HG03571 (cell line): ENCODE data around the gene DDX39A.
"Not testable (repeated sequence)": the region's sequence is repeated elsewhere in the genome, so short reads cannot be mapped to it uniquely, and the experiment has no call there.

Experiments
- ATAC-seq: cut with Tn5 transposase; IDR thresholded peaks from one replicate; pipeline ENCODE4 v1.9.1; 2021; ENCODE audit not compliant: unreplicated experiment

DDX39A gene

DNA sequence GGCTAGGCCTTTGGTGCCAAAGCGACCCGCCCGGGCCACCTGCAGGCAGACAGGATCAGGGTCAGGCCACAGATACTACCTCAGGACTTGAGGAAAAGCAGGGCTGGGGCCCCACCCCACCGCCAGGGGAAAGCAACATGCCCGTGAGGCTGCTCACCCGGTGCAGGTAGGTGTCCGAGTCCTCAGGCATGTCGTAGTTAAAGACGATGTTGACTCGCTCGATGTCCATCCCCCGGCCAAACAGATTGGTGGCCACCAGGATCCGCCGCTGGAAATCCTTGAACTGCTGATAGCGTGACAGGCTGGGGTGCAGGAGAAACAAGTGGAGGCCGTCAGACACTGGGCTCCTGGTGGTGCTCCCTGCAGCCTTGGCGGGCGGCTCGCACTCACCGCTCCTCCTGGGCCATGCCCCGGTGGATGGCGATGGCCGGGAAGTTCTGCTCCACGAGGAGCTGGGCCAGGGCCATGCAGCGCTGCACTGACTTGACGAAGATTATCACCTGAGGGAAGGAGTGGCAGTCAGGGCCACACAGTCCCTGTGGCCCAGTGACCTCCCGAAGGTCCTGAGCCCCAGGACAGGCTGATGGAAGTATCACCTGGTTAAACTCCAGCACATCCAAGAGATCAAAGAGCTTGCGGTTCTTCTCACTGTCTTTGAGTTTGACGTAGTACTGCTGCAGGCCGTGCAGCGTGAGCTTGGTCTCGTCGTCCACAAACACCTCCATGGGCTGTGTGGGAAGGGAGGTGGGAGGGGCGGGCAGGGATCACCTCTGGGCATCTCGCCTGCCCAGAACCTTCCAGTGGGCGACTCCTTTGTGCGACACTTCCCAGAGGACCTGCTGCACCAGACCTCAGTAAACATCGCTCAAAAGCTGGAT, 9.8 kb downstream of the DDX39A start:
- ATAC-seq = no peak

DNA sequence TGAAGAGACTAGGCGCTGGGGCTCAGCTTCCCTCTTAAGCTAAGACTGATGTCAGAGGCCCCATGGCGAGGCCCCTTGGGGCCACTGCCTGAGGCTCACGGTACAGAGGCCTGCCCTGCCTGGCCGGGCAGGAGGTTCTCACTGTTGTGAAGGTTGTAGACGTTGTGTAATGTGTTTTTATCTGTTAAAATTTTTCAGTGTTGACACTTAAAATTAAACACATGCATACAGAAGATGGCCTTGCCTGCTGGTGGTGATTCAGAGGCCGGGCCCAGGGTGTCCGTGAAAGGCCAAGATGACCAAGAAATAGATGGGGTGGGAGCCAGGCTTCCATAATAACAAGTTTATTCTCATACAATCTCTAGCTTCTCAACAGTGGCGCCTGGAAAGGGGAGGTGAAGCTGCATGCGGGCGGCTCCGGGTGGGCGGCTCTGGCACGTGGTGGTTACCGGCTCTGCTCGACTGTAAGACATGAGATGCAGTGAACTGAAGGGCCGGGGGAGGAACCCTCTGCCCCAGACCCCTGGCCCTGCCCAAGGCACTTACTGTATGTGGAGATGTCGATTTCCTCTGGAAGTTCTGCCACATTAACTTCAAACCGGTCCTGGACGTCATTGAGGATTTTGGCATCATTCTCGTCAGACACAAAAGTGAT, 10.5 kb downstream of the DDX39A start:
- no peak for ATAC-seq

DNA sequence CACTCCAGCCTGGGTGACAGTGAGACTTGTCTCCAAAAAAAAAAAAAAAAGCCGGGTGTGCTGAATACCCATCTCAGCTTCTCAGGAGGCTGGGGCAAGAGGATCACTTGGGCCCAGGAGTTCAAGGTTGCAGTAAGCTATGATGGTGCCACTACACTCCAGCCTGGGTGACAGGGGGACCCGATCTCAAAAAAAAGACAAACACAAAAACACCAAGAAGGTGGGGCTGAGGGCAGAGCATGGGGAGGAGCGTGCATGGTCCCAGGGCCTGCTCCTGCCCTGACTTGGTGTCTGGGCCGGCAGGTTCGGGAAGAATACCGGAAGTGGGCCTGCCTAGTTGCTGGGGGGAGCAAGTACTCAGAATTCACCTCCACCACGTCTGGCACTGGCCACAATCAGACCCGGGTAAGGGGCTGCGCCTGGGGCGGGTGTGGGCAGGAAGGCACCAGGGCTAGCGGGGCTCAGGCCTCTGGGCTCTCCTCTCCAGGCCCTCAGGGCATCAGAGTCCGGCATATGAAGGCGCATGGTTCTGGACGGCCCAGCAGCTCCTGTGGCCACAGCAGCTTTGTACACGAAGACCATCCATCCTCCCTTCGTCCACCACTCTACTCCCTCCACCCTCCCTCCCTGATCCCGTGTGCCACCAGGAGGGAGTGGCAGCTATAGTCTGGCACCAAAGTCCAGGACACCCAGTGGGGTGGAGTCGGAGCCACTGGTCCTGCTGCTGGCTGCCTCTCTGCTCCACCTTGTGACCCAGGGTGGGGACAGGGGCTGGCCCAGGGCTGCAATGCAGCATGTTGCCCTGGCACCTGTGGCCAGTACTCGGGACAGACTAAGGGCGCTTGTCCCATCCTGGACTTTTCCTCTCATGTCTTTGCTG, 11.3 kb downstream of the DDX39A start:
- no peak for ATAC-seq

DNA sequence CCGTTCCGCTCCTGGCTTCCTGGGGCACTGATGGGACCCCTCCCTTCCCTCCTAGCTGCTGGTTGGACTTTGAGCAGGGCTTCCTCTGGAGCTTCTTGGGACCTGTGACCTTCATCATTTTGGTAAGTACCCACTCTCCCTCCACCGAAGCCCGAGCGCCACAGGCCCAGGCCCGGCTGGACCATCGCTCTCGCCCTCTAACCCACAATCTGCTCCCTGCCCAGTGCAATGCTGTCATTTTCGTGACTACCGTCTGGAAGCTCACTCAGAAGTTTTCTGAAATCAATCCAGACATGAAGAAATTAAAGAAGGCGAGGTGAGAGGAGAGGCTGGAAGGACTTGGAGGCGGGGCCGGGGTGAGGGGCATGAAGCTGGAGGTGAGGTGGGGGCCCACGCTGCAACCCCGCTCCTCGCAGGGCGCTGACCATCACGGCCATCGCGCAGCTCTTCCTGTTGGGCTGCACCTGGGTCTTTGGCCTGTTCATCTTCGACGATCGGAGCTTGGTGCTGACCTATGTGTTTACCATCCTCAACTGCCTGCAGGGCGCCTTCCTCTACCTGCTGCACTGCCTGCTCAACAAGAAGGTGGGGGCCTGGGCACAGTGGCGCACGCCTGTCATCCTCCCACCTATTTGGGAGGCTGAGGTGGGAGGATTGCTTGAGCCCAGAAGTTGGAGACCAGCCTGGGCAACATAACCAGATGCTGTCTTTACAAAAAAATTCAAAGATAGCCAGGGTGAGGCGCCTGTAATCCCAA, 12.3 kb downstream of the DDX39A start:
- no peak for ATAC-seq

DNA sequence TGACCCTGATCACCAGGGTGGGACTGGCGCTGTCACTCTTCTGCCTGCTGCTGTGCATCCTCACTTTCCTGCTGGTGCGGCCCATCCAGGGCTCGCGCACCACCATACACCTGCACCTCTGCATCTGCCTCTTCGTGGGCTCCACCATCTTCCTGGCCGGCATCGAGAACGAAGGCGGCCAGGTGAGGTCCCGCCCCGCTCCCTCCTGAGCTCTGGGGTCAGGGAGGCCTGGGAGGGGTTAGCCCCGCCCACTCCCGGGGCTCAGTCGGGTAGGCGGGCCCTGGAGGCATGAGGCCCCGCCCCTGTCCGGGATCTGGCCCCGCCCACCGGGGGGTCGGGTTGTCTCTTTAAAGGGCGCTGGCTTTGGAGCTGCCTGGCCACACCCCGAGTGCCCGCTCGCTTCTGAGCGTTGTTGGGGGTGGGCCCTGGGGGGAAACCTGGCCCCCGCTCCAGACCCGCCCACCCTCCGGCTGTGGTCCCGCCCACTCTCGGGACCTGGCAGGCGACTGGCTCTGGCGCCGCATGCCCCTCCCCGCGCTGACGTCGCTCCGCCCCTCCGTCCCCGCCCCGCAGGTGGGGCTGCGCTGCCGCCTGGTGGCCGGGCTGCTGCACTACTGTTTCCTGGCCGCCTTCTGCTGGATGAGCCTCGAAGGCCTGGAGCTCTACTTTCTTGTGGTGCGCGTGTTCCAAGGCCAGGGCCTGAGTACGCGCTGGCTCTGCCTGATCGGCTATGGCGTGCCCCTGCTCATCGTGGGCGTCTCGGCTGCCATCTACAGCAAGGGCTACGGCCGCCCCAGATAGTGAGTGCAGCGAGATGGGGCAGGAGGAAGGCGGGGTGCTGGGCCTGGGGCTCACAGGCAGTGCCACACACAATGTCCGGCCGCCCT, 13.1 kb downstream of the DDX39A start:
- ATAC-seq = no peak

DNA sequence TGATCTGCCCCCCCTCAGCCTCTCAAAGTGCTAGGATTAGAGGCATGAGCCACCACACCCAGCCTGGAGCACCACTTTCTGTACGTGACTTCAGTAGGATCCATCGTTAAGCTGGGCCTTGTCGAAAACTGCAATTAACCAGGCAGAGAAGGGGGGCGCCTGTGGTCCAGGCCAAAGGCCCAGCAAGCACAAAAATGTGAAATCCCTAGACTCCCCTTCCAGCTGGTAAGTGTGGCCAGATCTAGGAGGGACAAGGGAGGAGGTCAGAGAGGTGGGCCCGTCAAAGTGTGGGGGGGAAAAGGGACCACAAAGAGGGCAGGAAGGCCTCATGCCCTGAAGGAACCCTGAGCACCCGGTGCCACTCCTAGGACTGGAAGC, 13.8 kb downstream of the DDX39A start:
- ATAC-seq = no peak

DNA sequence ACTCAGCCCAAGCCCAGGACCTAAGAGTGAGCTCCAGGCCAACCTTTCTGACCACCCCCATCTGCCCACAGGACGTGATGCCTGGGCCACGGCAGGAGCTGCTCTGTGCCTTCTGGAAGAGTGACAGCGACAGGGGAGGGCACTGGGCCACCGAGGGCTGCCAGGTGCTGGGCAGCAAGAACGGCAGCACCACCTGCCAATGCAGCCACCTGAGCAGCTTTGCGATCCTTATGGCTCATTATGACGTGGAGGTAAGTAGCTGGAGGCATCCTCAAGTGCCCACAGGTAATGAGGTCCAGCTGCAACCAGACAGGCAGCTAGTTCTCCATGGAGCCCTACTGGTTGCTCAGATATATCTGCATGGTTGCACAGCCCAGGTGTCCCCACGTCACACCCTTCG, 14.8 kb downstream of the DDX39A start:
- ATAC-seq = no peak

DNA sequence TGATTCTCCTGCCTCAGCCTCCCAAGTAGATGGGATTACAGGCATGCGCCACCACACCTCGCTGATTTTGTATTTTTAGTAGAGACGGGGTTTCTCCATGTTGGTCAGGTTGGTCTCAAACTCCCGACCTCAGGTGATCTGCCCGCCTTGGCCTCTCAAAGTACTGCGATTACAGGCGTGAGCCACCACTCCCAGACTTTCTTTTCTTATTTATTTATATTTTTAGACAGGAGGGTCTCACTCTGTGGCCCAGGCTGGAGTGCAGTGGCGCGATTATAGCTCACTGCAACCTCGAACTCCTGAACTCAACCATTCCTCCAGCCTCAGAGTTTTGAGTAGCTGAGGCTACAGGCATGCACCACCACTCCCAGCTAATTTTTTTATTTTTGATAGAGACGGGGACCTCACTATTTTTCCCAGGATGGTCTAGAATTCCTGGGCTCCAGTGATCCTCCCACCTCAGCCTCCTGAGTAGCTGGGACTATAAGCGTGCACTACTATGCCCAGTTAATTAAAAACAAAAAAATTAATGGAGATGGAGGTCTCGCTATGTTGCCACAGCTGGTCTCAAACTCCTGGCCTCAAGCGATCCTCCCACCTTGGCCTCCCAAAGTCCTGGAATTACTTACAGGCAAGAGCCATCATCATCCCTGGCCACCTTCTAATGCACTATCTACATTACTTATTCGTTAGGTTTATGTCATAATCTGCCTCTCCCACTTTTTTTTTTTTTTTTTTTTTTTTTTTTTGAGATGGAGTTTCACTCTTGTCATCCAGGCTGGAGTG, 15.8 kb downstream of the DDX39A start:
- ATAC-seq = not testable (repeated sequence)

DNA sequence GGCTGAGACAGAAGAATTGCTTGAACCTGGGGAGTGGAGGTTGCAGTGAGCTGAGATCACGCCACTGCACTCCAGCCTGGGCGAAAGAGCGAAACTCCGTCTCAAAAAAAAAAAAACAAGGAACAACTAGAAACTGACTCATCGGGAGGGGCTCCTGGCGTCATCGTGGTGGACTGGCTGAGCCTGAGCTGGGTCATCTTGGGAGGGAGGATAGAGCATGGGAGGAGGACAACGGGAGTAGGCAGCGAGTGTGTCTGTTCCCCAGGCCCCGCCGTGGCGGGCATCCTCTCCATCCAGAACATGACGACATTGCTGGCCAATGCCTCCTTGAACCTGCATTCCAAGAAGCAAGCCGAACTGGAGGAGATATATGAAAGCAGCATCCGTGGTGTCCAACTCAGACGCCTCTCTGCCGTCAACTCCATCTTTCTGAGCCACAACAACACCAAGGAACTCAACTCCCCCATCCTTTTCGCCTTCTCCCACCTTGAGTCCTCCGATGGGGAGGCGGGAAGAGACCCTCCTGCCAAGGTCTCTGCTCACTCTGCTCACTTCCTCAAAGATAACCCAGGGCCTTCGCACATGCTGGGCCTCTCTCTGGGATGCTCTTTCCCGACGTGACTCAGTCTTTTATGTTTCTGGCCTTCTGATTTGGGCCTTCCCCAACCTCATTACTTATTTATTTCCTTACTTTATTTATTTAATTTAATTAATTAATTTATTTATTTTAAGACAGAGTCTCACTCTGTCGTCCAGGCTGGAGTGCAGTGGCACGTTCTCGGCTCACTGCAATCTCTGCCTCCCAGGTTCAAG, 16.6 kb downstream of the DDX39A start:
- ATAC-seq = no peak

DNA sequence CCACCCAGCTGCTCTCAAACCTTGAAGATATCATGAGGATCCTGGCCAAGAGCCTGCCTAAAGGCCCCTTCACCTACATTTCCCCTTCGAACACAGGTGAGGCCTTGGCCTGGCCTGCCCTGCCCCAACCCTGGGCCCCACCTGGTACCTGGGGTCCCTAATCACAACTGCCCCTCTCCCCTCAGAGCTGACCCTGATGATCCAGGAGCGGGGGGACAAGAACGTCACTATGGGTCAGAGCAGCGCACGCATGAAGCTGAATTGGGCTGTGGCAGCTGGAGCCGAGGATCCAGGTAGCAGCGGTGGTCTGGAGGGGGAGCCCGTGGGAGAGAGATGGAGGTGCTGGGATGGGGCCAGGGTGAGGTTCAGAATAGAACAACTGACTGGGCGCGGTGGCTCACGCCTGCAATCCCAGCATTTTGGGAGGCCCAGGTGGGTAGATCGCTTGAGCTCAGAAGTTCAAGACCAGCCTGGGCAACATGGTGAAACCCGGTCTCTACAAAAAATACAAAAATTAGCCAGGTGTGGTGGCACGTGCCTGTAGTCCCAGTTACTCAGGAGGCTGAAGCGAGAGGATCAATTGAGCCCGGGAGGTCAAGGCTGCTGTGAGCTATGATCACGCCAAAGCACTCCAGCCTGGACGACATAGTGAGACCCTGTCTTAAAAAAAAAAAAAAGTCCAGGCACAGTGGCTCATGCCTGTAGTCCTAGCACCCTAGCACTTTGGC, 17.5 kb downstream of the DDX39A start:
- ATAC-seq = no peak

DNA sequence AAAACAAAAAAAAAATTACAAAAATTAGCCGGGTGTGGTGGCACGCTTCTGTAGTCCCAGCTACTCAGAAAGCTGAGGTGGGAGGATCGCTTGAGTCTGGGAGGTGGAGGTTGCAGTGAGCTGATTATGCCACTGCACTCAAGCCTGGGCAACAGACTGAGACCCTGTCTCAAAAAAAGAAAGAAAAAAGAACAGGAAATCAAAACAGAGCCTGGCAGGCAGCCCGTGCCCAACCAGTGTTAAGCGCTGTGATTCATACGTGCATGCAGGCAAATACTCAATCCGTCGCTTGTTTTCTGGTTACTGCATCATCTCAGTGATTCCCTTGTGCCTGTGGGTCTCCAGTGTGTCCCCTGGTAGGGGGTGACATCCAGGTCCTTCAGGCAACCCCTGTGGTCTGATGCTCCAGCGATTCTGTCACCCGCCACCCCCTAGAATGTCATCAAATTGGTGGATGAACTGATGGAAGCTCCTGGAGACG, 18.1 kb downstream of the DDX39A start:
- ATAC-seq = no peak

DNA sequence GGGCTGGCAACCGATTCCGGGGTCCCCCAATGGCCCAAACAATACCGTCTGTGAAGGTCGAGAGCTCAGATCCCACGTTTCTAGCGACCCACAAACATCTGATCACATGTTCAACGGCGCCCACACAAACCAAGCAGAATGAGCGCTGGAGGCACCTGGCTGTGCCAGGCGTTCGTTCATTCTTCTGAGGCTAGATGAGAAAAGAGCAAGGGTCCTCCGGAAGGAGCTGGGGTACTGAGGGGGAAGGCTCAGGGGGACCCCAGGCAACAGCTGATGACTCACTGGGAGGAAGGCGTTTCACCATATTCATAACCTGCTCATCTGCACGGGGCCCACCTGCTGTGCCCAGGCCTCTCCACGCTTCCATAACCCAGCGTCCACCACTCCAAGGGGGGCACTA, 22.0 kb downstream of the DDX39A start:
- not testable (repeated sequence) for ATAC-seq

DNA sequence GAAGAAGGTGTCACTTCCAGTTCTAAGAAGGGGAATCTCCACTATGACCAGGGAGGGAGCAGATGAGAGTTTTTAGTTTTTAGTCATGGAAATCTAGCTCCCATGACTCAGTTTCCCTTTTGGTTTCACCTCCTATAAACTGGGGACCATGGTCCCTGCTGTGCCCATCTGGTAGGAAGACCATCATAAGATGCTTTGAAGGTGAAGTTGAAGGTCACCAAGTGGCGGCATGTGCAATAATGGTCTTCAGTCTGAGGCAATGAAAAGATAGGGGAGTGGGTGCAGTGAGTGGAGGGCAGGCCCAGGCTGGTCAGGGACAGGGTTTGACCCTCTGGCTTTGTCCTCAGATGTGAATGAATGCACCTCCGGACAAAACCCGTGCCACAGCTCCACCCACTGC, 22.4 kb downstream of the DDX39A start:
- ATAC-seq = not testable (repeated sequence)

DNA sequence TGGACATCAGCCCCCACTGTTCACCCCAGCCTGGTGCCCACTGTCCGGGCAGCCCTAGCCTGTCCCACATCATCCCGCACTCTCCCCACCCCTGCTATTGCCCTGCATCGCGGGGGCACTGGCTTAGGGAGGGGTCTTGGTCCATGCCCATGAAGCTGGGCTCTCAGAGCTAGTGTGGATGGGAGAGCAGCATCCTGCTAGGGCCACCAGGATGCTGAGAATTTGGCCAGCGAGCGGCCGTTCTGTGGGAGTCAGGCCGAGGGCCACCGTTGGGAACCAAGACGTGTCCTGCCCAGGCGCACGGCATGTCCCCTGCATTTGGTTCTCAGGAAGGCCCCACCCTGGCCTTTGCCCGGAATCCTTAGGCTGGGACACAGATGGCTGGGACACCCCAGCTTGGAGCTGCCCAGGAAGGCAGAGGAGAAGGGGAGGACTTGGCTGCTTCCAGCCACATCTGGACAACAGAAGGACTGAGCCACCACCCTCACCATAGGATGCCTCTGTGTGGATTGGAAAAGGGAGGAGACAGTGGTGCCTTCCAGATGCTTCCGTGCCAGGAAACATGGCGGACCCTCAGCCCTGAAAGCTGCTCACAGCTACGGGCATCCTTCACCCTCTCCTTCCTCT, 23.3 kb downstream of the DDX39A start:
- no peak for ATAC-seq

DNA sequence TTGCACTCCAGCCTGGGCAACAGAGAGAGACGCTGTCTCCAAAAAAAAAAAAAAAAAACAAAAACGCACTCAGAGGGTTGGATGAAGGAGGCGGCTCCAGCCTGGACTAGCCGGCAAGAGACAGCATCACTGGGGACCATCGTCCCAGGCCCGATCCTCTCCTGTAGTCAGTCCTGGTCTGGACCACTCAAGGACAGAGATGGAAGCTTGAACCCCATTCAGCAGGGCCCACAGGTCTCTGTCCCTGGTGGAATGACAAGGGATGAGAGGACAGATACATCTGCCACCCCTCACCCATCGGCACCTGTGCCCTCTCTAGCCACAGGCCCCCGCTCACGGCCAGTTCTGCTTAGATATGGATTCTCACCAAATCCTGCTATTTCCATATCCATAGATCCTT, 23.9 kb downstream of the DDX39A start:
- ATAC-seq = no peak

DNA sequence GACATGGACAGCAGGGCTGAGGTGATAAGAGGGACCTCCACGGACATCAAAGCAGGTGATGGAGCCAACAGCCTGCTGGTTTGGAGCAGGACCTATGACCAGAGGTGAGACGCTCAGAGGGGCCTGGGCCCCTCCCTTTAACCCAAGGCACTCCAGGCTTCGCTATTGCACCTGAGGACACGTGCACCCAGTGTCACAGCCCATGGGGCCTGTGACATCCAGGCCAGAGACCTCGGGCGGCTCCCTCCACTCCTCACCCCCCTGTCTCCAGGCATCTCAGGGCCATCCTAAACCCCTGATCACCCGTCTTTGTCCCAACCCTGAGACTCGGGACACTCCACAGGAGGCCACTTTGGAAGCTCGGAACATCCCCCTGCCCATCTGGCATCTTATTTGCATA, 25.0 kb downstream of the DDX39A start:
- no peak for ATAC-seq

DNA sequence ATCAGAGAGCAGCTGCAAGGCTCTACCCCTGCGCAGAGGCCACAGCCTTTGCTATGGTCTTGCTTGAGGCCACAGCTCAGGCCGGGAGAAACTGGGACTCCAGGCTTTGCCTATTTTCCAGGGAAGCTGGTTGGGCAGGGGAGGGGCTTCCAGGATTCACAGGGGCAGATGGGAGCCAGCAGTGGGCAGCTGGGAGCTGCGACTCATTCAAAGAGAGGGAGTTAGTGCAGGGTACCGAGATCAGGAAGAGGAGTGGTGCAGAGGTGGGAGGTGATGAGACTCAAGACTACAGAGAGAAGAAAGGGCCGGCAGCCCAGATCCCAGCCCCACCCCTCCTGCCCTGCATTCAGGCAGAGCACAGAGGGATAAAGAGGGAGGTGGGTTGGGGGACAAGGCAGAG, 25.8 kb downstream of the DDX39A start:
- ATAC-seq = no peak
